Urinary bladder (tissue), 4 donors: ENCODE data around the gene YDJC. TPM values are rescaled to one million over a fixed set of nuclear protein-coding genes. Genes with fewer than 3 reads are reported as not detected.
"Not testable (repeated sequence)": the region's sequence is repeated elsewhere in the genome, so short reads cannot be mapped to it uniquely, and the experiment has no call there.

Experiments used
- DNase-seq: peaks from one replicate; pipeline ENCODE4 v3.0.0-alpha.2; 2015; ENCODE audit errors: extremely low spot score
- H3K27ac ChIP-seq: one replicate; pipeline ENCODE4 v1.5.1; 2013; ENCODE audit warnings: low read depth, mild to moderate bottlenecking, moderate library complexity
- H3K36me3 ChIP-seq: one replicate; pipeline ENCODE4 v1.6.1; 2013; ENCODE audit warnings: mild to moderate bottlenecking, moderate library complexity; ENCODE audit not compliant: insufficient read depth
- H3K4me1 ChIP-seq: one replicate; pipeline ENCODE4 v1.6.1; 2013; ENCODE audit warnings: mild to moderate bottlenecking, moderate library complexity; ENCODE audit not compliant: insufficient read depth
- H3K4me3 ChIP-seq: one replicate; pipeline ENCODE4 v1.5.1; 2013; ENCODE audit warnings: low read depth, low read length
- WGBS: extraction: QIAGEN DNeasy Blood & Tissue Kit; methylation state at CpG from one replicate; pipeline ENCODE4 v1.1.7; 2013; 5-methylcytosine and 5-hydroxymethylcytosine counted together
- polyA plus RNA-seq: library from polyadenylated mRNA; stranded (reverse); fragments of 200-250 nt; gene quantifications from one replicate; pipeline ENCODE4 v1.2.3, GENCODE V29; 2013
- total RNA-seq: library from RNA; depleted of rRNA; stranded (reverse); fragments of >200 nt; gene quantifications from one replicate; pipeline ENCODE4 v1.2.3, GENCODE V29; 2014
- donor health status: healthy with polysubstance abuse.
- donor health status: healthy.

The YDJC gene
- total and polyA plus RNA-seq, 2 donors = 3.7 to 26.4 TPM

GRCh38 chr22:21643533-21644357, 13.9 kb upstream of the YDJC start:
- Histone ChIP-seq H3K4me3 (no peak overlapping the region), H3K27ac (no peak overlapping the region), H3K4me1 (no peaks in the 10 kb centered on the region), H3K36me3 (no peaks in the 10 kb centered on the region)
- no peak for DNase-seq
- WGBS = 90% methylated on average over 22 of the region's 22 CpGs

GRCh38 chr22:21642584-21643448, 13.0 kb upstream of the YDJC start:
- no peak overlapping the region for H3K27ac ChIP-seq
- peak overlapping the region; percentile 59 for H3K4me3 ChIP-seq
- WGBS = 1% methylated on average over 56 of the region's 56 CpGs
- no peaks in the 10 kb centered on the region for H3K4me1 ChIP-seq
- no peaks in the 10 kb centered on the region for H3K36me3 ChIP-seq
- DNase-seq = no peak

GRCh38 chr22:21641789-21642583, 12.2 kb upstream of the YDJC start, which contains the start of gene SDF2L1:
Gene SDF2L1, plus strand, starts transcription at chr22:21642302. Its CDS starts 35 bp downstream, at chr22:21642337.
- no peaks in the 10 kb centered on the region for H3K4me1 ChIP-seq
- no peaks in the 10 kb centered on the region for H3K36me3 ChIP-seq
- H3K27ac ChIP-seq = peak within 1 kb of the TSS; percentile 31
- under 1% methylated on average over 76 of the region's 76 CpGs for WGBS
- DNase-seq = peak; percentile 94
- peak within 1 kb of the TSS; percentile 59 for H3K4me3 ChIP-seq

GRCh38 chr22:21641417-21641788, 11.6 kb upstream of the YDJC start:
- Histone ChIP-seq H3K27ac (no peak overlapping the region), H3K4me3 (no peak overlapping the region), H3K36me3 (no peaks in the 10 kb centered on the region), H3K4me1 (no peaks in the 10 kb centered on the region)
- DNase-seq = no peak
- 5% methylated on average over 9 of the region's 9 CpGs for WGBS

GRCh38 chr22:21640810-21641209, 11.0 kb upstream of the YDJC start:
- Histone ChIP-seq H3K4me1 (no peaks in the 10 kb centered on the region), H3K4me3 (no peak overlapping the region), H3K27ac (no peak overlapping the region), H3K36me3 (no peaks in the 10 kb centered on the region)
- WGBS = 82% methylated on average over 5 of the region's 5 CpGs
- no peak for DNase-seq

- Histone ChIP-seq H3K4me3 (no peak overlapping the region), H3K27ac (no peak overlapping the region), H3K4me1 (no peaks in the 10 kb centered on the region), H3K36me3 (no peaks in the 10 kb centered on the region)
- no peak for DNase-seq
- WGBS = 77% methylated on average over 4 of the region's 4 CpGs
Measured at GRCh38 chr22:21639359-21639758, 9.5 kb upstream of the YDJC start.

GRCh38 chr22:21637450-21637849, 7.6 kb upstream of the YDJC start:
- WGBS = 90% methylated on average over 2 of the region's 2 CpGs
- not testable (repeated sequence) for DNase-seq, H3K36me3 ChIP-seq

GRCh38 chr22:21636629-21637218, 6.9 kb upstream of the YDJC start:
- H3K4me3 ChIP-seq = no peak overlapping the region
- DNase-seq = no peak
- WGBS = 92% methylated on average over 17 of the region's 17 CpGs
- no peaks in the 10 kb centered on the region for H3K4me1 ChIP-seq
- H3K36me3 ChIP-seq = no peaks in the 10 kb centered on the region
- no peak overlapping the region for H3K27ac ChIP-seq

More at GRCh38 chr22:21637450-21637849, 7.6 kb upstream of the YDJC start:
- H3K4me1 ChIP-seq, H3K4me3 ChIP-seq, H3K27ac ChIP-seq: not testable (repeated sequence)

GRCh38 chr22:21635771-21636510, 6.1 kb upstream of the YDJC start:
- Histone ChIP-seq H3K4me3 (no peak overlapping the region), H3K4me1 (no peaks in the 10 kb centered on the region), H3K36me3 (no peaks in the 10 kb centered on the region), H3K27ac (no peak overlapping the region)
- 82% methylated on average over 15 of the region's 15 CpGs for WGBS
- no peak for DNase-seq

GRCh38 chr22:21634844-21635243, 5.0 kb upstream of the YDJC start:
- no peaks in the 10 kb centered on the region for H3K4me1 ChIP-seq
- H3K27ac ChIP-seq = no peak overlapping the region
- DNase-seq = no peak
- H3K4me3 ChIP-seq = no peak overlapping the region
- WGBS = 71% methylated on average over 19 of the region's 19 CpGs
- H3K36me3 ChIP-seq = no peaks in the 10 kb centered on the region

GRCh38 chr22:21634081-21634480, 4.3 kb upstream of the YDJC start:
- H3K36me3 ChIP-seq = no peaks in the 10 kb centered on the region
- H3K27ac ChIP-seq = no peak overlapping the region
- no peak for DNase-seq
- no peak overlapping the region for H3K4me3 ChIP-seq
- 94% methylated on average over 16 of the region's 16 CpGs for WGBS
- H3K4me1 ChIP-seq = no peaks in the 10 kb centered on the region

- Histone ChIP-seq H3K36me3 (no peaks in the 10 kb centered on the region), H3K4me1 (no peaks in the 10 kb centered on the region), H3K4me3 (no peak overlapping the region), H3K27ac (no peak overlapping the region)
- WGBS = 93% methylated on average over 4 of the region's 4 CpGs
- DNase-seq = no peak
Measured at GRCh38 chr22:21633481-21633880, 3.7 kb upstream of the YDJC start.
